PC-9 (cell line): ENCODE data around the gene CMTM8.
"Not testable (repeated sequence)": the region's sequence is repeated elsewhere in the genome, so short reads cannot be mapped to it uniquely, and the experiment has no call there.

Experiments used
- CTCF ChIP-seq: fragments of 200-600 bp; sonication (generic); conservative IDR thresholded peaks from 2 replicates; pipeline ENCODE4 v1.6.1; 2017; ENCODE audit warnings: mixed run types, antibody characterized with exemption, mild to moderate bottlenecking, moderate library complexity
- EZH2 ChIP-seq: fragments of 200-600 bp; sonication (generic); IDR thresholded peaks from 2 replicates; pipeline ENCODE4 v1.8.0; 2017; ENCODE audit warnings: antibody characterized with exemption, low read depth

- TF ChIP-seq CTCF, EZH2: not testable (repeated sequence)
Measured at GRCh38 chr3:32190556-32190955, 47.9 kb upstream of the CMTM8 start.
